ENCODE measurements around the gene ALDH1L2. TPM values are rescaled to one million over a fixed set of nuclear protein-coding genes. Genes with fewer than 3 reads are reported as not detected.
A peak's percentile ranks its signal among the peaks of the same experiment; 100 is the strongest.

ALDH1L2 gene
- total RNA-seq, result 1 to 10 TPM; 4.8 to 5.9 TPM

- H3K36me3 Mint-ChIP-seq, result no peaks in the 10 kb centered on the region
- H3K4me1 Mint-ChIP-seq, result peaks cover 6% of the 10 kb centered on the region
- peak; percentile 67 for DNase-seq
- H3K27me3 Mint-ChIP-seq, result peaks cover 33% of the 10 kb centered on the region
- H3K27ac Mint-ChIP-seq, result peak within 1 kb of the TSS; percentile 78
- peak within 1 kb of the TSS; percentile 85 for H3K4me3 Mint-ChIP-seq
- H3K9me3 Mint-ChIP-seq, result peaks cover 9% of the 10 kb centered on the region
Measured at GRCh38 chr12:105084251-105085250, at the start of gene ALDH1L2. ALDH1L2 (minus strand) TSS chr12:105084458; CDS start chr12:105084436, 22 bp downstream.

GRCh38 chr12:105120551-105120950, 36.3 kb upstream of the ALDH1L2 start:
- Mint-ChIP-seq H3K9me3 (no peaks in the 10 kb centered on the region), H3K27ac (no peak overlapping the region), H3K36me3 (peaks cover 33% of the 10 kb centered on the region)

GRCh38 chr12:105116969-105117368, 32.7 kb upstream of the ALDH1L2 start:
- no peak overlapping the region for H3K27ac Mint-ChIP-seq
- no peaks in the 10 kb centered on the region for H3K27me3 Mint-ChIP-seq
- DNase-seq, result no peak
- peaks cover 16% of the 10 kb centered on the region for H3K4me1 Mint-ChIP-seq
- H3K9me3 Mint-ChIP-seq, result peaks cover 1% of the 10 kb centered on the region
- H3K4me3 Mint-ChIP-seq, result no peak overlapping the region
- peaks cover 34% of the 10 kb centered on the region for H3K36me3 Mint-ChIP-seq

More at GRCh38 chr12:105120551-105120950, 36.3 kb upstream of the ALDH1L2 start:
- no peaks in the 10 kb centered on the region for H3K27me3 Mint-ChIP-seq
- no peak overlapping the region for H3K4me3 Mint-ChIP-seq
- peaks cover 5% of the 10 kb centered on the region for H3K4me1 Mint-ChIP-seq
- DNase-seq, result no peak

GRCh38 chr12:105113094-105113493, 28.8 kb upstream of the ALDH1L2 start:
- no peak overlapping the region for H3K4me3 Mint-ChIP-seq
- H3K27ac Mint-ChIP-seq, result no peak overlapping the region
- peaks cover 31% of the 10 kb centered on the region for H3K36me3 Mint-ChIP-seq
- H3K27me3 Mint-ChIP-seq, result no peaks in the 10 kb centered on the region
- H3K9me3 Mint-ChIP-seq, result peaks cover 3% of the 10 kb centered on the region
- peaks cover 40% of the 10 kb centered on the region for H3K4me1 Mint-ChIP-seq
- no peak for DNase-seq

- peaks cover 3% of the 10 kb centered on the region for H3K9me3 Mint-ChIP-seq
- H3K27me3 Mint-ChIP-seq, result peaks cover 7% of the 10 kb centered on the region
- H3K27ac Mint-ChIP-seq, result no peak overlapping the region
- H3K4me3 Mint-ChIP-seq, result no peak overlapping the region
- peaks cover 46% of the 10 kb centered on the region for H3K4me1 Mint-ChIP-seq
- DNase-seq, result no peak
- H3K36me3 Mint-ChIP-seq, result peaks cover 24% of the 10 kb centered on the region
Measured at GRCh38 chr12:105110851-105111250, 26.6 kb upstream of the ALDH1L2 start.

GRCh38 chr12:105109465-105110212, 25.4 kb upstream of the ALDH1L2 start:
- peak overlapping the region; percentile 93 for H3K4me3 Mint-ChIP-seq
- H3K27me3 Mint-ChIP-seq, result peaks cover 14% of the 10 kb centered on the region
- peaks cover 45% of the 10 kb centered on the region for H3K4me1 Mint-ChIP-seq
- peak overlapping the region; percentile 49 for H3K27ac Mint-ChIP-seq
- peaks cover 6% of the 10 kb centered on the region for H3K9me3 Mint-ChIP-seq
- no peak for DNase-seq
- peaks cover 23% of the 10 kb centered on the region for H3K36me3 Mint-ChIP-seq

- peak within 1 kb of the TSS; percentile 93 for H3K27ac Mint-ChIP-seq
- peak; percentile 97 for DNase-seq
- peak within 1 kb of the TSS; percentile 93 for H3K4me3 Mint-ChIP-seq
- H3K36me3 Mint-ChIP-seq, result peaks cover 15% of the 10 kb centered on the region
- peaks cover 34% of the 10 kb centered on the region for H3K4me1 Mint-ChIP-seq
- H3K9me3 Mint-ChIP-seq, result peaks cover 8% of the 10 kb centered on the region
- peaks cover 22% of the 10 kb centered on the region for H3K27me3 Mint-ChIP-seq
Measured at GRCh38 chr12:105107494-105108371, 23.5 kb upstream of the ALDH1L2 start, which contains the start of gene WASHC4. WASHC4 (plus strand) TSS chr12:105107731; CDS start chr12:105107801, 70 bp downstream.

- Mint-ChIP-seq H3K4me1 (peaks cover 31% of the 10 kb centered on the region), H3K27ac (peak overlapping the region; percentile 93), H3K4me3 (peak overlapping the region; percentile 93), H3K36me3 (peaks cover 11% of the 10 kb centered on the region), H3K27me3 (peaks cover 24% of the 10 kb centered on the region), H3K9me3 (peaks cover 8% of the 10 kb centered on the region)
- no peak for DNase-seq
Measured at GRCh38 chr12:105107171-105107493, 22.9 kb upstream of the ALDH1L2 start.

GRCh38 chr12:105106621-105107020, 22.4 kb upstream of the ALDH1L2 start:
- Mint-ChIP-seq H3K27me3 (peaks cover 24% of the 10 kb centered on the region), H3K4me1 (peaks cover 29% of the 10 kb centered on the region), H3K9me3 (peaks cover 5% of the 10 kb centered on the region), H3K27ac (peak overlapping the region; percentile 93), H3K4me3 (peak overlapping the region; percentile 93), H3K36me3 (peaks cover 6% of the 10 kb centered on the region)
- no peak for DNase-seq

GRCh38 chr12:105104762-105105161, 20.5 kb upstream of the ALDH1L2 start:
- Mint-ChIP-seq H3K36me3 (peaks cover 3% of the 10 kb centered on the region), H3K9me3 (peaks cover 5% of the 10 kb centered on the region), H3K4me1 (peaks cover 20% of the 10 kb centered on the region), H3K27ac (no peak overlapping the region), H3K27me3 (peaks cover 29% of the 10 kb centered on the region), H3K4me3 (no peak overlapping the region)
- no peak for DNase-seq

GRCh38 chr12:105102673-105103072, 18.4 kb upstream of the ALDH1L2 start:
- H3K4me1 Mint-ChIP-seq, result peaks cover 6% of the 10 kb centered on the region
- peaks cover 5% of the 10 kb centered on the region for H3K9me3 Mint-ChIP-seq
- DNase-seq, result no peak
- H3K27me3 Mint-ChIP-seq, result peaks cover 29% of the 10 kb centered on the region
- H3K27ac Mint-ChIP-seq, result no peak overlapping the region
- no peaks in the 10 kb centered on the region for H3K36me3 Mint-ChIP-seq
- no peak overlapping the region for H3K4me3 Mint-ChIP-seq

GRCh38 chr12:105100998-105101397, 16.7 kb upstream of the ALDH1L2 start:
- DNase-seq, result no peak
- Mint-ChIP-seq H3K4me1 (no peaks in the 10 kb centered on the region), H3K27ac (no peak overlapping the region), H3K27me3 (peaks cover 22% of the 10 kb centered on the region), H3K9me3 (peaks cover 10% of the 10 kb centered on the region), H3K4me3 (no peak overlapping the region), H3K36me3 (peaks cover 3% of the 10 kb centered on the region)

- Mint-ChIP-seq H3K9me3 (peaks cover 13% of the 10 kb centered on the region), H3K36me3 (peaks cover 3% of the 10 kb centered on the region), H3K27ac (no peak overlapping the region), H3K4me3 (no peak overlapping the region), H3K27me3 (peaks cover 22% of the 10 kb centered on the region), H3K4me1 (no peaks in the 10 kb centered on the region)
- DNase-seq, result no peak
Measured at GRCh38 chr12:105100207-105100985, 16.1 kb upstream of the ALDH1L2 start.

- Mint-ChIP-seq H3K27me3 (peaks cover 14% of the 10 kb centered on the region), H3K36me3 (peaks cover 5% of the 10 kb centered on the region), H3K4me1 (no peaks in the 10 kb centered on the region), H3K9me3 (peaks cover 14% of the 10 kb centered on the region), H3K27ac (no peak overlapping the region), H3K4me3 (no peak overlapping the region)
- no peak for DNase-seq
Measured at GRCh38 chr12:105099356-105099755, 15.1 kb upstream of the ALDH1L2 start.

Measured in activated naive CD8-positive, alpha-beta T cell treated with anti-CD3 and anti-CD28 coated beads for 36 hours (primary cell).